Fibroblast of peridontal ligament (primary cell): ENCODE results near the gene SCAMP2.

Experiments used
- DNase-seq: peaks from one replicate; pipeline ENCODE4 v3.0.0-alpha.2; 2010; ENCODE audit errors: extremely low read depth

The SCAMP2 gene

GRCh38 chr15:74794970-74795349 lies 78.2 kb downstream of the SCAMP2 start:
- no peak for DNase-seq

- no peak for DNase-seq
These were observed 78.8 kb downstream of the SCAMP2 start for GRCh38 chr15:74794248-74794969.
